Measurements from ENCODE around the gene PDE4D.
"Not testable (repeated sequence)": the region's sequence is repeated elsewhere in the genome, so short reads cannot be mapped to it uniquely, and the experiment has no call there.

Gene PDE4D

GRCh38 chr5:59596586-59597350 is 296.8 kb downstream of the PDE4D start:
- DNase-seq (ENCODE audit: extremely low read depth, insufficient read length), result no peak
- TF ChIP-seq, protein P1, sequence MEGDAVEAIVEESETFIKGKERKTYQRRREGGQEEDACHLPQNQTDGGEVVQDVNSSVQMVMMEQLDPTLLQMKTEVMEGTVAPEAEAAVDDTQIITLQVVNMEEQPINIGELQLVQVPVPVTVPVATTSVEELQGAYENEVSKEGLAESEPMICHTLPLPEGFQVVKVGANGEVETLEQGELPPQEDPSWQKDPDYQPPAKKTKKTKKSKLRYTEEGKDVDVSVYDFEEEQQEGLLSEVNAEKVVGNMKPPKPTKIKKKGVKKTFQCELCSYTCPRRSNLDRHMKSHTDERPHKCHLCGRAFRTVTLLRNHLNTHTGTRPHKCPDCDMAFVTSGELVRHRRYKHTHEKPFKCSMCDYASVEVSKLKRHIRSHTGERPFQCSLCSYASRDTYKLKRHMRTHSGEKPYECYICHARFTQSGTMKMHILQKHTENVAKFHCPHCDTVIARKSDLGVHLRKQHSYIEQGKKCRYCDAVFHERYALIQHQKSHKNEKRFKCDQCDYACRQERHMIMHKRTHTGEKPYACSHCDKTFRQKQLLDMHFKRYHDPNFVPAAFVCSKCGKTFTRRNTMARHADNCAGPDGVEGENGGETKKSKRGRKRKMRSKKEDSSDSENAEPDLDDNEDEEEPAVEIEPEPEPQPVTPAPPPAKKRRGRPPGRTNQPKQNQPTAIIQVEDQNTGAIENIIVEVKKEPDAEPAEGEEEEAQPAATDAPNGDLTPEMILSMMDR (IDR thresholded peaks at IDR 0.05; ENCODE audit: insufficient read depth, low read length, poor library complexity, severe bottlenecking), result no peak
- no peaks in the 10 kb centered on the region for H3K27me3 ChIP-seq (replicated peaks; ENCODE audit: control insufficient read depth, insufficient read depth, low read length)
- H3K4me3 ChIP-seq (replicated peaks; ENCODE audit: low read depth, low read length), result no peak overlapping the region
- H3K36me3 ChIP-seq (ENCODE audit: control insufficient read depth, insufficient read depth, low read length), result no peaks in the 10 kb centered on the region

DNA sequence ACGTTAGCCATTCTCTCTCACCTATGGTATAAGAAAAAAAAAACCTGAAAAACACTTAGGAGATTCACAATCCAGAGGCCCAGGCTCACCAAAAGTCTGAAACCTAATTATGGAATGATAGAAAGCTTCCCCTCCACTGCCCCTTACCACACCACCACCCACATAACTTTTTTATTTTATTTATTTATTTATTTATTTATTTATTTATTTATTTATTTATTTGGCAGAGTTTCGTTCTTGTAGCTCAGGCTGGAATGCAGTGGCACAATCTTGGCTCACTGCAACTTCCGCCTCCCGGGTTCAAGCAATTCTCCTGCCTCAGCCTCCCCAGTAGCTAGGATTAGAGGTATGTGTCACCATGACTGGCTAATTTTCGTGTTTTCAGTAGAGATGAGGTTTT is 299.4 kb downstream of the PDE4D start:
- DNase-seq (ENCODE audit: extremely low read depth, insufficient read length); H3K36me3 ChIP-seq (ENCODE audit: control insufficient read depth, insufficient read depth, low read length): not testable (repeated sequence)

DNA sequence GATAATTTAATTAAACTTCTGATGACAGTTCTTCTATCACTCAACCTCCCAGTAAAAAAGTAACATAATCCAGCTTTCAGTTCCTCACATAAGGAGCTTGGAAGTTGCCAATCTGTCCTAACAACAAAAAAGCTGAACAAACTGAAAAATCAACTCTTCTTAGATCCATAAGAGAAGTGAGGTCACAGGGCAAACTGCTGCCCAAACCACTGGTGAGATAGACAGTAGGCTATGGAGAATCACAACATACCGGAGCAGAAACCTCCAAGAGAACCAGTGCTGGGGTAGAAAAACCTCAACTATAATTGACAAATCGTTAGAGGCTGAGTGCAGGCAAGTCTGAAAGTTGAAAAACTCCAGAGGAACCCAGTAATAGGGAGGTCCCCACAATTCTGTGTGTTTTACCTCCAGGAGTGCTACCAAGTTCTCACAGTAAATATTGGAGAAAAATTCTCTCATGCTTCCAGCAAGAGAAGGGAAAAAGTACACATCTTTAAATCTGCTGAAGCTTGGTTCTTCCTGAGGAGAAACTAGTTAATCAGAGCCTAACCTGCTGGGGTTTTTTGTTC is 300.0 kb downstream of the PDE4D start:
- Histone ChIP-seq H3K27me3 (replicated peaks; ENCODE audit: control insufficient read depth, insufficient read depth, low read length) (no peaks in the 10 kb centered on the region), H3K4me3 (replicated peaks; ENCODE audit: low read depth, low read length) (no peak overlapping the region), H3K36me3 (ENCODE audit: control insufficient read depth, insufficient read depth, low read length) (no peaks in the 10 kb centered on the region)
- no peak for DNase-seq (ENCODE audit: extremely low read depth, insufficient read length)
- TF ChIP-seq, protein P1 (IDR thresholded peaks at IDR 0.05; ENCODE audit: insufficient read depth, low read length, poor library complexity, severe bottlenecking), result no peak

More for the DNA sequence above, 299.4 kb downstream of the PDE4D start:
- not testable (repeated sequence) for H3K4me3 ChIP-seq (replicated peaks; ENCODE audit: low read depth, low read length); H3K27me3 ChIP-seq (replicated peaks; ENCODE audit: control insufficient read depth, insufficient read depth, low read length)

GRCh38 chr5:59592101-59592500 is 301.4 kb downstream of the PDE4D start:
- no peaks in the 10 kb centered on the region for H3K27me3 ChIP-seq (replicated peaks; ENCODE audit: control insufficient read depth, insufficient read depth, low read length)
- H3K4me3 ChIP-seq (replicated peaks; ENCODE audit: low read depth, low read length), result no peak overlapping the region
- TF ChIP-seq, protein P1 (IDR thresholded peaks at IDR 0.05; ENCODE audit: insufficient read depth, low read length, poor library complexity, severe bottlenecking), result no peak
- H3K36me3 ChIP-seq (ENCODE audit: control insufficient read depth, insufficient read depth, low read length), result no peaks in the 10 kb centered on the region
- peak; percentile 34 for DNase-seq (ENCODE audit: extremely low read depth, insufficient read length)

- Histone ChIP-seq H3K27me3 (replicated peaks; ENCODE audit: control insufficient read depth, insufficient read depth, low read length) (no peaks in the 10 kb centered on the region), H3K4me3 (replicated peaks; ENCODE audit: low read depth, low read length) (no peak overlapping the region), H3K36me3 (ENCODE audit: control insufficient read depth, insufficient read depth, low read length) (no peaks in the 10 kb centered on the region)
- TF ChIP-seq, protein P1 (IDR thresholded peaks at IDR 0.05; ENCODE audit: insufficient read depth, low read length, poor library complexity, severe bottlenecking), result no peak
- peak; percentile 52 for DNase-seq (ENCODE audit: extremely low read depth, insufficient read length)
These were observed 302.4 kb downstream of the PDE4D start for GRCh38 chr5:59591162-59591561.

DNA sequence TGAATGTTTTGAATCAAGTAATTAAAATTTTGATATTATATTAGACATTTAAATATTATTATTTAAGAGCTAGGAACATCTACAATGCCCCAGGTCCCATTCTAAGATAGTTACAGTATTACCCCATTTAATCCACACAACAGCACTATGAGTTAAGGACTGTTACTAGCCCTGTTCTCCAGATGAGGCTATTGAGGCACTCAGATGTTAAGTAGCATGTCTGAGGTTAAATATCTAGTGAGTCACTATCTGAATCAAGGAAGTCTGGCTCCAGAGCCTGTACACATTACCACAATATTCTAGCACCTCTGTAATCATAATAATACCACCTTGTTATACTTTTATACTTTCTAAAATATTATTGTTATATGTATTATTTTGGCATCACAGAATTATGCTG is 304.6 kb downstream of the PDE4D start:
- H3K36me3 ChIP-seq (ENCODE audit: control insufficient read depth, insufficient read depth, low read length), result no peaks in the 10 kb centered on the region
- H3K4me3 ChIP-seq (replicated peaks; ENCODE audit: low read depth, low read length), result no peak overlapping the region
- DNase-seq (ENCODE audit: extremely low read depth, insufficient read length), result no peak
- TF ChIP-seq, protein P1 (IDR thresholded peaks at IDR 0.05; ENCODE audit: insufficient read depth, low read length, poor library complexity, severe bottlenecking), result no peak
- no peaks in the 10 kb centered on the region for H3K27me3 ChIP-seq (replicated peaks; ENCODE audit: control insufficient read depth, insufficient read depth, low read length)
